NT2/D1 (cell line): ENCODE results near the gene LIMCH1.
"Not testable (repeated sequence)": the region's sequence is repeated elsewhere in the genome, so short reads cannot be mapped to it uniquely, and the experiment has no call there.

Experiments used
- DNase-seq: peaks from one replicate; pipeline ENCODE4 v3.0.0-alpha.2; 2011; ENCODE audit warnings: low read depth, low spot score
- H3K27me3 ChIP-seq: 2 replicates; pipeline ENCODE4 v1.6.0; 2011; ENCODE audit warnings: mild to moderate bottlenecking; ENCODE audit not compliant: insufficient read length, insufficient read depth
- H3K36me3 ChIP-seq: 2 replicates; pipeline ENCODE4 v1.6.1; 2011; ENCODE audit warnings: mild to moderate bottlenecking, low read length, mixed read lengths; ENCODE audit not compliant: insufficient read depth, insufficient read length
- H3K4me1 ChIP-seq: 2 replicates; pipeline ENCODE4 v1.5.1; 2011; ENCODE audit not compliant: insufficient read depth, insufficient read length
- H3K4me3 ChIP-seq: 2 replicates; pipeline ENCODE4 v1.5.1; 2011; ENCODE audit warnings: low read depth; ENCODE audit not compliant: insufficient read length
- H3K9ac ChIP-seq: 2 replicates; pipeline ENCODE4 v1.6.0; 2011; ENCODE audit warnings: low read depth; ENCODE audit not compliant: insufficient read length
- H3K9me3 ChIP-seq: 2 replicates; pipeline ENCODE4 v1.5.1; 2011; ENCODE audit warnings: mild to moderate bottlenecking, low read length; ENCODE audit not compliant: insufficient read depth
- SUZ12 ChIP-seq: IDR thresholded peaks from 2 replicates; pipeline ENCODE4 v1.6.1; 2011; ENCODE audit not compliant: insufficient read length, insufficient read depth; ENCODE audit errors: extremely low read depth
- YY1 ChIP-seq: IDR thresholded peaks from 2 replicates; pipeline ENCODE4 v1.6.1; 2011; ENCODE audit not compliant: insufficient read length, insufficient read depth
- ZNF274 ChIP-seq: IDR thresholded peaks from 2 replicates; pipeline ENCODE4 v1.6.1; 2011; ENCODE audit warnings: mild to moderate bottlenecking, low read depth, low read length

Gene LIMCH1

DNA sequence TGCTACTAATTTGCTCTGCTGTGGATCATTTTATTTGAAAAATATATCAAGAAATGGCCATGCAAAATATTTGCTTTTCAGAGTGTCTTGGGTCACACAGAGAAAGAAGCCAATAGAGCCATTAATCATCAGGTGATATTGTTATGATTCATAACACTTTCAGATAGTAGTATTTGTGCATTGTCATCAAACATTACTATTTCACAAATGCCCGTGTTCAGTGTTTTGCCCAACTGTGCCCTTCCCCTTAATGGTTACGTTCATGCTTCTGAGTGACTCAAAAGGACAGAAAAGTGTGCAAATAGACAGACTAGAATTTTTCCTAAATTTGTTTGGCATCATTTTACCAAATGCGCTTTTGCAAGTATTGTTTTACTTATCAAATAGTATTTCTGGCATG lies 164.0 kb downstream of the LIMCH1 start:
- H3K9ac ChIP-seq = no peak overlapping the region
- H3K36me3 ChIP-seq = no peaks in the 10 kb centered on the region
- no peak for DNase-seq
- no peaks in the 10 kb centered on the region for H3K4me1 ChIP-seq
- no peak overlapping the region for H3K4me3 ChIP-seq
- H3K9me3 ChIP-seq = no peaks in the 10 kb centered on the region
- no peak for TF ChIP-seq SUZ12
- no peak for TF ChIP-seq YY1
- no peak for TF ChIP-seq ZNF274
- H3K27me3 ChIP-seq = no peaks in the 10 kb centered on the region

DNA sequence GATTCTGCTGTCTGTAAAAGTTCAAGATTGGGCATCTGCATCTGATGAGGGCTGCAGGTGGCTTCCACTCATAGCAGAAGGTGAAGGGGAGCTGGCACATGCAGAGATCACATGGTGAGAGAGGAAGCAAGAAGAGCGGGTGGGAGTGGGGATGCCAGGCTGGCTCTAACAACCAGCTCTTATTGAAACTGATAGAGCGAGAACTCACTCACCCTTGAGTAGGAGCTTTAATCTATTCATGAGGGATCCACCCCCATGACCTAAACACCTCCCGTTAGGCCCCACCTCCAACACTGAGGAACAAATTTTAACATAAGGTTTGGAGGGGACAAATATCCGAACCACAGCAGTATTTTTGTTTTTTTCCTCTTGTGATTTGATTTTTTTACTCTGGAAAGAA lies 164.8 kb downstream of the LIMCH1 start:
- Histone ChIP-seq H3K9me3 (no peaks in the 10 kb centered on the region), H3K4me1 (no peaks in the 10 kb centered on the region), H3K27me3 (no peaks in the 10 kb centered on the region), H3K4me3 (no peak overlapping the region), H3K9ac (no peak overlapping the region), H3K36me3 (no peaks in the 10 kb centered on the region)
- DNase-seq = no peak
- TF ChIP-seq SUZ12 (no peak), ZNF274 (no peak), YY1 (no peak)

DNA sequence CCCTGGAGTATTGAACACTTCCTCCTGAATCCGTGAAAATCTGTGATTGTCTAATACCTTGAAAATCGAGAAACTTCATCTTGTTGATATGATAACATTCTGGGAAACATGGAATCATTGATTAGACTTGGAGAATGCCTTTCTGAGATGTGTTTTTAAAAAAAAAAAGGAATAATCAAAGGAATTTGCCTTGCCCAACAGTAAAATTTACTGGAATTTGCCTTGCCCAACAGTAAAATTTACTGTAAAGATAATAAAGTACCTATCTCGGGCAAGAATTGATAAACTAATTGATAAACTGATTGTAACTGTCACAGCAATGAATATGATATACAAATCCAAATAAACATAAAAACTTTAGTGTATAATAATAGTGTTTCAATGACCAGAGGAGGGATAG lies 165.8 kb downstream of the LIMCH1 start:
- DNase-seq = no peak
- no peaks in the 10 kb centered on the region for H3K9me3 ChIP-seq
- no peak overlapping the region for H3K9ac ChIP-seq
- H3K27me3 ChIP-seq = no peaks in the 10 kb centered on the region
- H3K36me3 ChIP-seq = no peaks in the 10 kb centered on the region
- no peak overlapping the region for H3K4me3 ChIP-seq
- no peaks in the 10 kb centered on the region for H3K4me1 ChIP-seq
- TF ChIP-seq SUZ12 (no peak), YY1 (no peak), ZNF274 (no peak)

DNA sequence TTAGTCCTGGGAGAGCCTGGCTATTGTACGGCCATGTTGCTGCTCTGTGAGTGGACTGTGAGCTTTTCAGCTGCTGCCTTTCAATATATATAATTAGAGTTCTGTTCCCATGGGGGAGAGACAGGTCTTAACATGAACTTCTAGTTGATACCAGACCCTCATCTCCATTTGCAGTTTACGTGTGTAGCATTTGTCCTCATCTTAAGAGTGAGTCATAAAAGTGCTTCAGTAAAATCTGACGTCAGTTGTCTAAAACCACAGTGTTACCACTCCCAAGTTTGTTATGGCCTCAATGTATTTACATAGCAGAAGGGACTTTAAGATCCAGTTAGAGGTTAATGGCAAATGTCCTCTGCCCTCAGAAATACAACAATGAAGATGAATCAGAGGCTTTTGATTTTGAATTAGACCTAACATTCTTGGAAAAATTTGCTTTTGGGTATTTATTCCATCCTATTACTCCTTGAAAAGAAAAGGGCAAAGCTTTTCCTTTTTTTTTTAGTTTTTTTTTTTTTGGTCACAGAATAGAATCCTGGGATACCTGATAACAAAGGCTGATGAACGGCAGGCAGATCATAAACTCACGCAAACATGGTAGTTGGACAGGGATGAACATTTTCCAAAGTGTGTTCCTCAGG lies 172.0 kb downstream of the LIMCH1 start:
- Histone ChIP-seq H3K4me1 (no peaks in the 10 kb centered on the region), H3K4me3 (no peak overlapping the region), H3K36me3 (no peaks in the 10 kb centered on the region), H3K27me3 (no peaks in the 10 kb centered on the region), H3K9ac (no peak overlapping the region), H3K9me3 (no peaks in the 10 kb centered on the region)
- DNase-seq = no peak
- TF ChIP-seq YY1 (no peak), SUZ12 (no peak), ZNF274 (no peak)

- H3K9ac ChIP-seq = not testable (repeated sequence)
Measured at GRCh38 chr4:41711654-41712053, 173.7 kb downstream of the LIMCH1 start.

DNA sequence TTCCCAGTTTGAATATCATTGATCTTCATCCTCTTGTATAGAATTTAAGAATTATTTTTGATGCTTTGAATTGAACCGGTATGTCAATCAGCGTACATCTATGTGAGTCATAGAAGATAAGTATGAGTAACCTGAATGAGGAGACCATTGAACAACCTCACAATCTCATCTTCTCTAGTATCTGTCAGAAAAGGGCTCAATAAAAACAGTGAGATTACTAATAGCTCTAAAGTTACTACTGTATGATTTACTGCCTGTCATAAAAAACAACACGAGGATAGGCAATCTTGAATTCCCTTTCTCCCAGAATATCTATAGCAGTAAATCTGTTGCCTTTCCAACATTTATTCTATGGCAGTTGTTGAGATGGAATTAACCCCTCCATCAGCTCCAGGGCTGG lies 174.5 kb downstream of the LIMCH1 start:
- no peaks in the 10 kb centered on the region for H3K9me3 ChIP-seq
- no peaks in the 10 kb centered on the region for H3K36me3 ChIP-seq
- no peaks in the 10 kb centered on the region for H3K27me3 ChIP-seq
- DNase-seq = no peak
- H3K9ac ChIP-seq = no peak overlapping the region
- TF ChIP-seq SUZ12 = no peak
- TF ChIP-seq YY1 = no peak
- TF ChIP-seq ZNF274 = no peak
- H3K4me1 ChIP-seq = no peaks in the 10 kb centered on the region
- H3K4me3 ChIP-seq = no peak overlapping the region

More at GRCh38 chr4:41711654-41712053, 173.7 kb downstream of the LIMCH1 start:
- DNase-seq, H3K4me1 ChIP-seq, H3K36me3 ChIP-seq, H3K27me3 ChIP-seq, H3K9me3 ChIP-seq, H3K4me3 ChIP-seq: not testable (repeated sequence)

DNA sequence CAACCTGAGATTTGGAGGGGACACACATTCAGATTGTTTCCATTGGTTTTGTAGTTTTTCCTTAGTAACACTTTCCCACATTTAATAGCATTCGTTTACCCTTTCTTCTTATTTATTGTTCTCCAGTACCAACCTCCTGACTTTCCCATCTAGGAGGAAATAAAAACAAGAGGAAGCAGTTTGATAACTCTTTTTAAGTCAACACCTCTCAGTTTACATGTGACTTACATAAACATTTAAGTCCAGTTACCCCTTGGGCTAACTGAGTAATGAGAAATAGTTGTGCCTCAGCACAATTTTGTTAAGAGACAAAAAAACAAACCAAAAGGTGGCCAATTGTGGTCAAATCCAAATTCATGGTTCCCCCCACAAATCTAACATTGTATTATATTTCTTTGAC lies 175.8 kb downstream of the LIMCH1 start:
- no peaks in the 10 kb centered on the region for H3K9me3 ChIP-seq
- H3K9ac ChIP-seq = no peak overlapping the region
- no peaks in the 10 kb centered on the region for H3K4me1 ChIP-seq
- no peak for DNase-seq
- TF ChIP-seq SUZ12 (no peak), ZNF274 (no peak), YY1 (no peak)
- no peaks in the 10 kb centered on the region for H3K27me3 ChIP-seq
- H3K4me3 ChIP-seq = no peak overlapping the region
- H3K36me3 ChIP-seq = no peaks in the 10 kb centered on the region
